HepG2 (cell line): ENCODE data around the gene SDHD. TPM values are rescaled to one million over a fixed set of nuclear protein-coding genes. Genes with fewer than 3 reads are reported as not detected.
"Not testable (repeated sequence)": the region's sequence is repeated elsewhere in the genome, so short reads cannot be mapped to it uniquely, and the experiment has no call there.

Experiments
- ATAC-seq: fragments of 200-7000 bp; cut with Tn5 transposase; 3 replicates; pipeline ENCODE4 v1.9.1; 2020; ENCODE audit warnings: mild to moderate bottlenecking, moderate library complexity
- BruUV-seq: library from RNA; stranded (reverse); fragments of 400-500 nt; replicated peaks from 2 replicates; lab custom pipeline; 2021; lab: Mats Ljungman, UMichigan
- CTCF ChIA-PET: fragments of 300-600 bp; formaldehyde crosslinking; extraction: SDS; loops from one replicate; lab custom pipeline; 2021; ENCODE audit warnings: low total read pairs, inconsistent platforms, low intra/inter-chr PET ratio; lab: Yijun Ruan, JAX
- POLR2A ChIA-PET: fragments of 350-600 bp; sonication (Branson Sonifier 250); formaldehyde crosslinking; loops from one replicate; lab custom pipeline; 2020; ENCODE audit warnings: antibody characterized with exemption, inconsistent platforms; lab: Yijun Ruan, JAX
- DNase-seq: peaks from one replicate; pipeline ENCODE4 v3.0.0-alpha.2; 2015; ENCODE audit warnings: low spot score
- FAIRE-seq: peaks from 3 replicates; lab custom pipeline; 2011; peaks lifted over from hg19 to GRCh38; lab: Jason Lieb, UNC
- H2AFZ ChIP-seq: one replicate; pipeline ENCODE4 v1.6.1; 2011; ENCODE audit warnings: low read length, inconsistent platforms
- H3K27ac ChIP-seq: fragments of 300-600 bp; 3 replicates; pipeline ENCODE4 v1.8.0; 2011; ENCODE audit warnings: mixed run types, mild to moderate bottlenecking, mixed read lengths, low read length, inconsistent platforms; ENCODE audit not compliant: insufficient read depth; ENCODE audit errors: extremely low read length
- H3K27me3 ChIP-seq, 2 experiments: fragments of 200-600 bp in 1 of 2; 2 replicates in 1 of 2; 3 replicates in 1 of 2; pipeline versions ENCODE4 v1.6.0 to v1.8.0; 2011; ENCODE audit warnings: low read length in 2 of 2, mild to moderate bottlenecking in 2 of 2, moderate library complexity in 2 of 2, inconsistent platforms in 1 of 2; ENCODE audit not compliant: insufficient read depth in 2 of 2, control insufficient read depth in 1 of 2
- H3K36me3 ChIP-seq, 2 experiments: fragments of 200-600 bp in 1 of 2; replicated peaks in 1 of 2; 2 replicates in 1 of 2; 3 replicates in 1 of 2; pipeline versions ENCODE4 v1.5.1 to v1.8.0; 2011; ENCODE audit warnings: low read length in 2 of 2, inconsistent platforms in 1 of 2; ENCODE audit not compliant: insufficient read depth in 2 of 2, control insufficient read depth in 1 of 2
- H3K4me1 ChIP-seq: 2 replicates; pipeline ENCODE4 v1.5.1; 2012; ENCODE audit warnings: low read length, inconsistent platforms; ENCODE audit not compliant: insufficient read depth
- H3K4me2 ChIP-seq: 2 replicates; pipeline ENCODE4 v1.6.0; 2011; ENCODE audit warnings: low read depth, low read length, inconsistent platforms
- H3K4me3 ChIP-seq, 3 experiments: fragments of 200-600 bp in 1 of 3; sonication (generic), shearing (Covaris generic) in 1 of 3; replicated peaks in 1 of 3; 2 replicates each; pipeline ENCODE4 v1.5.1; 2011 to 2016; ENCODE audit warnings: low read length in 3 of 3, inconsistent platforms in 2 of 3, low read depth in 2 of 3, mild to moderate bottlenecking in 2 of 3, control low read depth in 1 of 3, mixed read lengths in 1 of 3; ENCODE audit not compliant: insufficient read depth in 1 of 3
- H3K79me2 ChIP-seq: one replicate; pipeline ENCODE4 v1.6.1; 2011; ENCODE audit warnings: low read length, inconsistent platforms; ENCODE audit not compliant: insufficient read depth
- H3K9ac ChIP-seq: 2 replicates; pipeline ENCODE4 v1.6.0; 2011; ENCODE audit warnings: mild to moderate bottlenecking, low read depth, low read length, inconsistent platforms; ENCODE audit not compliant: insufficient read depth
- H3K9me3 ChIP-seq: 2 replicates; pipeline ENCODE4 v1.5.1; 2012; ENCODE audit warnings: mild to moderate bottlenecking, low read length
- H4K20me1 ChIP-seq: 2 replicates; pipeline ENCODE4 v1.6.0; 2011; ENCODE audit warnings: inconsistent platforms, mild to moderate bottlenecking, low read length, moderate library complexity; ENCODE audit not compliant: insufficient read depth
- ZNF329 ChIP-seq: sonication (generic); formaldehyde crosslinking; IDR thresholded peaks from 2 replicates; pipeline ENCODE4 v1.9.0; 2021; ENCODE audit warnings: low read depth, mild to moderate bottlenecking, missing genetic modification reagents
- WGBS: methylation state at CpG from one replicate; pipeline ENCODE4 v1.1.6; 2017; ENCODE audit warnings: low lambda C conversion rate; 5-methylcytosine and 5-hydroxymethylcytosine counted together
- in situ Hi-C: cut with HindIII; loops from 2 replicates; pipeline ENCODE4 v1.10.0; 2017; ENCODE audit warnings: low pct_unique_long_range_greater_than_20kb; ENCODE audit not compliant: extremely low pct_ligation_motif_present
- intact Hi-C: fragments of 100-400 bp; cut with micrococcal nuclease; formaldehyde crosslinking; loops from one replicate; pipeline ENCODE4 v1.10.0; 2022; ENCODE audit not compliant: unreplicated experiment
- polyA plus RNA-seq, 8 experiments: library from polyadenylated mRNA; depleted of rRNA in 3 of 8; stranded (reverse) in 7 of 8; unstranded in 1 of 8; fragments of >200 nt; fragmentation: Illumina TruSeq in 4 of 8; extraction: Trizol in 4 of 8; gene quantifications; 2 replicates each; pipeline versions ENCODE4 v1.2.1 to v1.2.3, GENCODE V29; 2011 to 2016; ENCODE audit warnings: low read depth in 4 of 8, missing spikeins in 1 of 8, mixed read lengths in 1 of 8; ENCODE audit not compliant: insufficient read depth in 1 of 8
- total RNA-seq, 5 experiments: library from RNA; depleted of rRNA; stranded (reverse); fragments of >200 nt; fragmentation: Illumina TruSeq; extraction: Trizol; gene quantifications; 2 replicates each; pipeline ENCODE4 v1.2.3, GENCODE V29; 2016; ENCODE audit warnings: low read depth in 1 of 5

SDHD gene
- total and polyA plus RNA-seq, 2 of the 13 experiments (the other 11 are each of a cell fraction or from before 2014, with no cell fraction given): 117 to 123 TPM

DNA sequence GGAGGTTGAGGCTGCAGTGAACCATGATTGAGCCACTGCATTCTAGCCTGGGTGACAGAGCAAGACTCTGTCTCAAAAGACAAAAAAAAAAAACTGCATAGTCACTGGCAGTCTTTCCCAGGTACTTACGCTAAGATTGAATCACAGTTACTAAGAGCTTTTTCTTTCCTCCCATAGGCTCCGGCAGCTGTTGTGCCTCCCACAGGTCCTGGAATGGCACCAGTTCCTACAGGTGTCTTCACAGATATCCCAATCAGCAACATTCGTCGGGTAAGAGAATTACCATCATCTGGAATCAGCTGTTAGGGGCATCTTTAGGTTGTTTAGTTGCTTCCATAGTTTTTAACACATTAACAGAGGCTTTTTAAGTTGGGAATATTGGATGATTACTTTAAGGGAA is 41.7 kb upstream of the SDHD start:
- POLR2A ChIA-PET: no interaction called here
- Histone ChIP-seq H3K36me3 (peaks cover 7 to 60% of the 10 kb centered on the region in 2 experiments), H3K27ac (no peak overlapping the region), H3K4me1 (no peaks in the 10 kb centered on the region), H3K9me3 (no peaks in the 10 kb centered on the region), H3K4me3 (no peak overlapping the region), H3K4me2 (no peak overlapping the region), H2AFZ (no peak overlapping the region), H3K79me2 (peaks cover 4% of the 10 kb centered on the region), H3K9ac (no peak overlapping the region), H4K20me1 (no peaks in the 10 kb centered on the region), H3K27me3 (no peaks in the 10 kb centered on the region)
- intact Hi-C loops (no loop called here), in situ Hi-C loops (no loop called here)
- CTCF ChIA-PET: no interaction called here
- WGBS: 95% methylated on average over 4 of the region's 4 CpGs
- no TSS peak for BruUV-seq
- ATAC-seq: no peak
- TF ChIP-seq ZNF329 (CRISPR knock-in tag): no peak
- FAIRE-seq: no peak
- no peak for DNase-seq

DNA sequence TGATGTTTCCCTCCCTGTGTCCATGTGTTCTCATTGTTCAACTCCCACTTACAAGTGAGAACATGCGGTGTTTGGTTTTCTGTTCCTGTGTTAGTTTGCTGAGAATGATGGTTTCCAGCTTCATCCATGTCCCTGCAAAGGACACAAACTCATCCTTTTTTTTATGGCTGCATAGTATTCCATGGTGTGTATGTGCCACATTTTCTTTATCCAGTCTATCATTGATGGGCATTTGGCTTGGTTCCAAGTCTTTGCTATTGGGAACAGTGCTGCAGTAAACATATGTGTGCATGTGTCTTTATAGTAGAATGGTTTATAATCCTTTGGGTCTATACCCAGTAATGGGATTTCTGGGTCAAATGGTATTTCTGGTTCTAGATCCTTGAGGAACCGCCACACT is 40.0 kb upstream of the SDHD start:
- H3K27me3 ChIP-seq, CTCF ChIA-PET, H3K4me2 ChIP-seq, H4K20me1 ChIP-seq, H3K9ac ChIP-seq, H3K9me3 ChIP-seq, DNase-seq, H2AFZ ChIP-seq, H3K4me3 ChIP-seq, intact Hi-C loops, FAIRE-seq, in situ Hi-C loops, H3K79me2 ChIP-seq, BruUV-seq, H3K4me1 ChIP-seq, POLR2A ChIA-PET, H3K27ac ChIP-seq, ATAC-seq: not testable (repeated sequence)
- peaks cover 5 to 63% of the 10 kb centered on the region in 2 experiments for H3K36me3 ChIP-seq
- 94% methylated on average over 2 of the region's 2 CpGs for WGBS

DNA sequence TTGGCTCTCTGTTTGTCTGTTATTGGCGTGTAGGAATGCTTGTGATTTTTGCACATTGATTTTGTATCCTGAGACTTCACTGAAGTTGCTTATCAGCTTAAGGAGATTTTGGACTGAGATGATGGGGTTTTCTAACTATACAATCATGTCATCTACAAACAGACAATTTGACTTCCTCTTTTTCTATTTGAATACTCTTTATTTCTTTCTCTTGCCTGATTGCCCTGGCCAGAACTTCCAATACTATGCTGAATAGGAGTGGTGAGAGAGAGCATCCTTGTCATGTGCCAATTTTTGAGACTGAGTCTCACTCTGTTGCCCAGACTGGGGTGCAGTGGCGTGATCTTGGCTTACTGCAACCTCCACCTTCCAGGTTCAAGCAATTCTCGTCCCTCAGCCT is 38.4 kb upstream of the SDHD start:
- H3K36me3 ChIP-seq: peaks cover 5 to 62% of the 10 kb centered on the region in 2 experiments
- POLR2A ChIA-PET, H4K20me1 ChIP-seq, in situ Hi-C loops, H3K4me3 ChIP-seq, intact Hi-C loops, H3K4me1 ChIP-seq, CTCF ChIA-PET, H3K79me2 ChIP-seq, FAIRE-seq, H3K27ac ChIP-seq, DNase-seq, H3K27me3 ChIP-seq, H3K4me2 ChIP-seq, ATAC-seq, H3K9ac ChIP-seq, H2AFZ ChIP-seq, H3K9me3 ChIP-seq, BruUV-seq: not testable (repeated sequence)
- 100% methylated on average over 3 of the region's 3 CpGs for WGBS
